Inflammatory macrophage treated with lipopolysaccharide for 4 hours (primary cell): Measurements from ENCODE around the gene GMDS.

Experiments
- DNase-seq: peaks from one replicate; pipeline ENCODE4 v3.0.0-alpha.2; 2020

GMDS gene

GRCh38 chr6:1923449-1923848 lies 322.0 kb downstream of the GMDS start:
- peak; percentile 8 for DNase-seq

- DNase-seq = peak; percentile 81
Measured at GRCh38 chr6:1917626-1918371, 327.6 kb downstream of the GMDS start.

DNA sequence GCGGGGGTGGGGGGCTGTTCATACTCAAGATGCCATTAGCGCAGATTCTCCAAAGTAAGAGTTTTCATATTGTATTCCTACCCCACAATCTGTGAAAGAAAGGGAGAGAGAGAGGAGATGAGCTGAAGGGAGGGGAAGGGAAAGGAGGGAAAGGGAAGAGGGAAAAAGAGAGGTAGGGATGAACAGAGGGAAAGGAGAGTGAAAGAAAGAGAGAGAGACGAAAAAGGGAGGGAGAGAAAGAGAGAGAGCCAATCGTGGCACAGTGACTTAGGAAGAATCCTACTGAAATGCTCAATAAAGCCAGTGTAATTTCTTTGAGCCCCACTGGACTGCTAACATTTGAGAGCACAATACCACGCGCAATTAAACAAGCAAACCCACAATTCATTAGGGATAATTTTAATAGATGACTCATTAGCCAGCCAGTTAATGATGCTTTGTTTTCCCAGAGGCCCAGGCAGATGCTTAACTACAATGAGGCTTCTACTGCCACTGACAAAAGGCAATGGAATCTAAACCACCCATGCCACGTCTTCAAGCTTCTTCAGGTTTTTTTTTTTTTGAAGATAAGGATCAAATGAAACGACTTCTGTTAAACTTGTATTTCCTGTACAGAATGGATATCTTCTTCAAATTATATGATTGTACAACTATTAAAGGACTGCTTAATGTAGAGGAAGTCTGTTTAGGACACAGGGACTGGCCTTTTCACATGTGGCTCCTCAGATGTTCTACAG lies 328.9 kb downstream of the GMDS start:
- no peak for DNase-seq

GRCh38 chr6:1915226-1915625 lies 330.2 kb downstream of the GMDS start:
- DNase-seq = no peak

GRCh38 chr6:1913577-1913976 lies 331.8 kb downstream of the GMDS start:
- no peak for DNase-seq

DNA sequence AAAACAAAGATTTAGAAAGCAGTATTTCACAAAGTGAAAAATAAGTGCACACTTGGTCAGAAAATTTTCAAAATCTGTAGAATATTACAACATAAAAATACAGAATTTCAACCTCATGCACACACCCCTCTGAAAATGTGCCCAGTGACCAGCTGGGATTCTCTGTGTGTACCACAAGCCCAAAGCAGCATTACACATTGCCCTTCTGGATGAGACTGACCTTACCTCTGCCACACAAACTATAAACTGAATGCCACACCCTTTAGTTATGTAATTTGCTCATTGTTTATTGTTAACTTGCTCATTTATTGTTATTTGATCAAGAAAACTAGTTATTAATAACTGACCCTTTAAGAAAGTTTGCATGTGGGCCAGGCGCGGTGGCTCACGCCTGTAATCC lies 332.7 kb downstream of the GMDS start:
- no peak for DNase-seq

GRCh38 chr6:1911474-1911873 lies 333.9 kb downstream of the GMDS start:
- peak; percentile 44 for DNase-seq

- DNase-seq = no peak
Measured at GRCh38 chr6:1910621-1911407, 334.6 kb downstream of the GMDS start.

- no peak for DNase-seq
Measured at GRCh38 chr6:1908784-1909183, 336.6 kb downstream of the GMDS start.

DNA sequence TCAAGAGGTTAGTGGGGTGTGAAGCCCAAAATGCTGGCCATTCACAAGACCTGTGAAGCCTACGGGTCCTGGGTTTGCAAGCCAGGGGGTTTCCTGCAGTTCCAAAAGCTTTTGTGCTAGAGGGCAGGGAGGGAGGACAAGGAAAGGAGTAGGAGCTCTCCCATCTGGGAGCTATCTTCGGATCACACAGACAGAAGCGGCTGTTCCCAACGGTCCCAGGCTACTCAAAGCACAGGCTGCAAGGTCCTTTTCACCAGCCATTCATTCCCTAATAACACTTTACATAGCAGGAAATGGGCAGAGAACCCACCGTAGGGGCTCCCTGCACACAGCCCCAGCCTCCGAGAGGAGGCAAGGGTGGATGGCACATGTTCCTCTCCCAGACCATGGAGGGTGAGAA lies 338.8 kb downstream of the GMDS start:
- DNase-seq = no peak

GRCh38 chr6:1906014-1906413 lies 339.4 kb downstream of the GMDS start:
- DNase-seq = no peak

- DNase-seq = no peak
Measured at GRCh38 chr6:1904898-1905297, 340.5 kb downstream of the GMDS start.

GRCh38 chr6:1904466-1904799 lies 341.0 kb downstream of the GMDS start:
- no peak for DNase-seq

DNA sequence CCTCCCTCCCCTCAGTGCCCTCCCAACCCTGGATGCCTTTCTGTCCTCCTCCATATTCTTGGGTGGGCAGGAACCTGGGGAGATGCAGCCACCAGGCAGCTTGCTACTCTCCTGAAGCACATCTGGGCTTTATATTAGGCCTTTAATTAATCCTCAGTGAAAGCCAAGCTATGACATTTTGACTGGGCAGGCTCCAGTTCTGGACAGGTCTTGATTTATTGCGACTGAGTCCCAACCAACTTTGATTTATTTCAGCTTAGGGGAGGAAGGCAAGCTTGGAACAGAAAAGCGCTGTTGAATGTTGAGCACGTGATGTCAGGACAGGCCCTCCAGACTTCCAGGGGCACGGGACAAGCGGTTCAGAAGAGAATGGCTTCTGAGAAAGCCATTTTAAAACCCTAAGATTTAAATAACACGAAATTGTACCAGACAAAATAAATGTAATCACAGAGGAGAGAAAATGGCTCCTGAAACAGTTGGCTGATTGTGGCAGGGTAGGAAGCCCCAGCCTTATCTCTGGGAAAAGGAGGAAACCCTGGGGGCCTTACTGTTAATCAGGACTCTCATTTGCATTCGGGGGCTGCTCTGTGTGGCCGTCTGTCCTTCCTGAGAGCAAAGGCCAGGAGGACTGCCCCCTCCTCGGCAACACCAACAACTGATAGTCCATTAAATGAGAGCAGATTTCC lies 341.5 kb downstream of the GMDS start:
- DNase-seq = no peak

DNA sequence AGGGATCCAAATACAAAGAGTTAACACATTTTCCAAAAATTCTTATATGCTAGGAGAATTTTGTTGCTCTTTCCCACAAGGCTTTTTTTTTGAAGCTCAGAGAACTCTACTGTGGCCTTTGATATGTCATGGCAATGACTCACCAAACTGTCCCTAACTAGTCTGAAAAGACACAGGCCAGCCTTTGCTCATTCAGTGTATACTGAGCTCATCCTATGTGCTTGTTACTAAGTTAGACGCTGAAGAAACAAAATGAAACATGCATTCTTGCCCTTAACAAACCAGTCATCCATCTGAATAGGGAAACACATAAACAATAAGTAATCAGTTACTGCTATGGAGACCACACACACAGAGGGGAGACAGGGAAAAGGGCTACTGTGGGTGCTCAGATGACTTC lies 343.8 kb downstream of the GMDS start:
- peak; percentile 48 for DNase-seq

DNA sequence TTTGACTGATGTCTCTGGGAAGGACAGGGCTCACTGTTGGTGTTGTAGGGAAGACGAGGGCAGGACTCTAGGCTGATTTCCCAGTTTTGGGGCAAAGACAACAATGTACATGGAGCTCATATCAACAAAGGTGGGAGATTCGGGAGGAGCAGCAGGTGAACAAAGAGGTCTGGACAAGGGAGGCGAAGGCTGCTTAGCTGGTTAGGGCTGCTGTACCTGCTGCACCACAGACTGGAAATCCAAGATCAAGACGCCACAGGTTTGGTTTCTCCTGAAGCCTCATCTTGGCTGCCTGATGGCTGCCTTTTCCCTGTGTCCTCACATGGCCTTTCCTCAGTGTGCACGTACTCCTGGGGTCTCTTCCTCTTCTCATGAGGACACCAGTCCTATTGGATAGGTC lies 348.5 kb downstream of the GMDS start:
- no peak for DNase-seq

- no peak for DNase-seq
Measured at GRCh38 chr6:1895721-1896120, 349.7 kb downstream of the GMDS start.

DNA sequence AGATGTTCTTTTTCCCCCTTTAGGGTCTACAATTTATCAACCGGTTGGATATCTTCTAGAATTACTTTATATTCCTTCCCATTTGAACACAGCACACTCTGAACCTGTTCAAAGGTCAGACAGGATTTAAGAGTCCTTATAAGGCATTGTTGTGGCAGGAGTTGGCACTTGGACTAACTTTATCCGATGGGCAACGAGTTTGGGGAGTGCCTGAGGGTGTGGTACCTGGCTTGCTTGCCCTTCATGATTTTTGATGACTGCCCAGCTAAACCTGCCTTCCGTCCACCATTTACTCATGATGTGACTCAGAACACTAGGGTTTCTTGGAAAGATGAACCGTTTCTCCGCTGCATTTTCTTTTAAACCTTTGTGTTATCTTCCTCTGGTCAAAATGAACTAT lies 350.5 kb downstream of the GMDS start:
- no peak for DNase-seq

DNA sequence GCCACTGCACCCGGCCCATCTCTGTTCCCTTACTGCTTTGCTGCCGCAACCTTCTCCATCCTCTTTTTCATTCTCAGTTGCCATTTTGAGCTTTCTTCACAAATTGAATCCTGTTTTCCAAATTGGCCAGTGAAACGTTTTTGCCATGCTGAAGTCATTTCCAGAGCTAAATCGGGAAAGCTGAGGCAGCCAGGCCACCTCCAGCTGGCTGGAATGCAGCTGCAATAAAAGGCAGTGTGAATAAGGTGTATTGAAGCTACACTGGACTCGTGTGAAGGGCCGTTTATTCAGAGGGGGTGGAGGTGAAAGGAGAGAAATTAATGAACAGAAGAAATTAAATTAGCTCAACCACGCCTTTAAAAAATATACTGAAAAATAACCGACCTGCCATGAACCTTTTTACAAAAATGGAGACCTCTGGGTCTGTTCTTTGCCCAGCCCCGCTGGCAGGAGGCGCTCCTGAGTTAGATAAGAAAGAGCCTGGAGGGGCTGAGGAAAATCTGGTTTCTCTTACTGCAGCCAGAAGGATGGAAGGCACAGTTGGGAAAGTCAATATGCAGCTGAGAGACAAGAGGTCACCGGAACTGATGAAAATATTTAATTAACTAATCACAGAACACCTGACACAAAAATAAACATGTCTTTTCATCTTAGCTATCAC lies 351.8 kb downstream of the GMDS start:
- peak; percentile 37 for DNase-seq

DNA sequence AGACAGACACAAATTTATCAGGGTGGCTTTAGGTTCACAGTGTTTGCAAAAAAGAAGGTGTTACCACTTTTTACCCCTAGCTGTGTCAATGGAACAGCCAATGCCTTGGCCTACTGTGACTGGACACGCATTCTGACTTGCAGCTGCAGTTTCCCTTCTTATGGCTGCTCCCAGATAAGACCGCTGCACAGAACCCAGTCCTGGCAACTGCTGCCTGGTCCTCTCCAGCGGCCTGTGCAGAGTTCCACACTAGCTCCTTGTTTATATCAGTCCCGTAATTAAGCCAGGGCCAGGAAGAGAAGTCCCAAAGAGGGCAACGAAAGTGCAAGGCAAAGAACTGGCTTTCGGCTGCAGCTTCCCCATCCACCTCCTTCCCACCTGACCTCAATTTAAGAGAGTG lies 352.7 kb downstream of the GMDS start:
- no peak for DNase-seq

DNA sequence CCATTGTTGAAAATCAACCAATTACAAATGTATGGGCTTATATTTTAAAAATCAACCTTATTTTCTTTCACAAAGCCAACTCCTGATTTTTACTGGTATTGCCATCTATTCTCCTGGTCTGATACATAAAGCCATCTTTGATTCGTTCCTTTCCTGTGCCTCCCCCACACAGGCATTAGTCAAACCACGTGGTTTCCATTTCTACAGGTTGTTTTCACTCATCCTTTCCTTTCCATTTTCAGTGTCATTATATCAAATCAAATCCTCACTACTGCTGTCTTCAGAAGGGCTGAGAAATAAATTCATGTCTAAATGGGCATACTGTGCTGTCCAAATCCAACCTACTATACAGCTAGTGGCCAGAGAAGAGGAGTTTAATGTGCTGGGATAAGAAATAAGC lies 354.4 kb downstream of the GMDS start:
- DNase-seq = no peak

DNA sequence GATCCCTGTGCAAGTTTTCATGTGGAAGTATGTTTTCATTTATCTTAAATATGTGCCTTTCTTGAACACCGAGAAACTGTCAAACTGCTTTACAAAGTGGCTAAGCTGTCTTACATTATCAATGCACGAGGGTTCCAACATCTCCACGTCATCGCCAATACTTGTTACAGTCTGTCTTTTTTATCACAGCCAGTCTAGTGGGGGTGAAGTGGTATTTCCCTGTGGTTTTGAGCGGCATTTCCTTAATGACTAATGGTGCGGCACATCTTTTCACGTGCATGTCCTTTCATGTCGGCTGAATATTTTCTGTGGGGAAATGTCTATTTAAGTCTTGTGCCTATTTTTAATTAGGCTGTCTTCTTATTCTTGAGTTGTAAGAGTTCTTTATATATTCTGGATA lies 355.3 kb downstream of the GMDS start:
- DNase-seq = no peak

DNA sequence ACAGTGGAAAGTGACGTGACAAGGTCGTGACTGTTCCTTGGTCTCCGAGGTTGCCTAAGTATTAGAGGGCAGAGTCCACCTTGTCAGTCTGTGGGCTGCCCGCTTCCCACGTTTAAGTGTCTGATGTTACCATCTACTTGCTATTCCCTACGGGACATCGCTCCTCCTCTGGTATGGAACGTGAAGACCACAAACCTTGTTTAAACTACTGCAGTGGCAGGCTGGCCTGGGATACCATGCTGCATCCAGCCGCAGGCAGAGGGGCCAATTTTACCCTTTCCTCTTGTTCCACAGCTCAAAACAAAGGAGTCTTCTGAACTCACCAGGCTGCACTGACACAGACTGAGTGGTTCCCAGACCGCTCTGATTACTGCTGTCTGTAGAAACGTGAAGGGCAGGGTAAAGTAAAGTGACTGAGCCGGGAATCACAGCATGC lies 359.8 kb downstream of the GMDS start:
- DNase-seq = no peak
